ENCODE results near the gene ACADVL.

ACADVL gene

GRCh38 chr17:7183433-7184090, 36.2 kb upstream of the ACADVL start:
- H3K4me1 Mint-ChIP-seq (ENCODE audit: low read depth) = peaks cover 5% of the 10 kb centered on the region
- H3K27me3 Mint-ChIP-seq (ENCODE audit: low read depth) = peaks cover 3% of the 10 kb centered on the region
- H3K36me3 Mint-ChIP-seq (ENCODE audit: low read depth) = no peaks in the 10 kb centered on the region
- H3K27ac Mint-ChIP-seq = no peak overlapping the region
- H3K4me3 Mint-ChIP-seq = no peak overlapping the region
- H3K9me3 Mint-ChIP-seq = no peaks in the 10 kb centered on the region

- Mint-ChIP-seq H3K27ac (no peak overlapping the region), H3K4me3 (no peak overlapping the region), H3K36me3 (ENCODE audit: low read depth) (no peaks in the 10 kb centered on the region), H3K9me3 (no peaks in the 10 kb centered on the region), H3K4me1 (ENCODE audit: low read depth) (peaks cover 5% of the 10 kb centered on the region), H3K27me3 (ENCODE audit: low read depth) (peaks cover 3% of the 10 kb centered on the region)
These were observed 35.6 kb upstream of the ACADVL start for GRCh38 chr17:7184091-7184488.

- H3K4me1 Mint-ChIP-seq (ENCODE audit: low read depth) = peaks cover 5% of the 10 kb centered on the region
- H3K27ac Mint-ChIP-seq = no peak overlapping the region
- H3K4me3 Mint-ChIP-seq = no peak overlapping the region
- peaks cover 2% of the 10 kb centered on the region for H3K27me3 Mint-ChIP-seq (ENCODE audit: low read depth)
- no peaks in the 10 kb centered on the region for H3K36me3 Mint-ChIP-seq (ENCODE audit: low read depth)
- no peaks in the 10 kb centered on the region for H3K9me3 Mint-ChIP-seq
These were observed 35.1 kb upstream of the ACADVL start for GRCh38 chr17:7184647-7185046.

- Mint-ChIP-seq H3K4me1 (ENCODE audit: low read depth) (peaks cover 5% of the 10 kb centered on the region), H3K27ac (no peak overlapping the region), H3K27me3 (ENCODE audit: low read depth) (no peaks in the 10 kb centered on the region), H3K36me3 (ENCODE audit: low read depth) (no peaks in the 10 kb centered on the region), H3K4me3 (no peak overlapping the region), H3K9me3 (no peaks in the 10 kb centered on the region)
These were observed 33.5 kb upstream of the ACADVL start for GRCh38 chr17:7186241-7186640.

GRCh38 chr17:7190276-7190917, 29.3 kb upstream of the ACADVL start:
- Mint-ChIP-seq H3K27me3 (ENCODE audit: low read depth) (no peaks in the 10 kb centered on the region), H3K27ac (no peak overlapping the region), H3K4me3 (no peak overlapping the region)

GRCh38 chr17:7191069-7191468, 28.7 kb upstream of the ACADVL start:
- Mint-ChIP-seq H3K9me3 (no peaks in the 10 kb centered on the region), H3K4me3 (no peak overlapping the region), H3K27me3 (ENCODE audit: low read depth) (no peaks in the 10 kb centered on the region), H3K27ac (no peak overlapping the region), H3K36me3 (ENCODE audit: low read depth) (peaks cover 5% of the 10 kb centered on the region), H3K4me1 (ENCODE audit: low read depth) (peaks cover 5% of the 10 kb centered on the region)

More at GRCh38 chr17:7190276-7190917, 29.3 kb upstream of the ACADVL start:
- H3K36me3 Mint-ChIP-seq (ENCODE audit: low read depth) = peaks cover 5% of the 10 kb centered on the region
- no peaks in the 10 kb centered on the region for H3K9me3 Mint-ChIP-seq
- peaks cover 5% of the 10 kb centered on the region for H3K4me1 Mint-ChIP-seq (ENCODE audit: low read depth)

- Mint-ChIP-seq H3K27ac (no peak overlapping the region), H3K4me3 (no peak overlapping the region)
These were observed 28.0 kb upstream of the ACADVL start for GRCh38 chr17:7191571-7192270.

GRCh38 chr17:7192271-7192937, 27.3 kb upstream of the ACADVL start:
- Mint-ChIP-seq H3K4me1 (ENCODE audit: low read depth) (no peaks in the 10 kb centered on the region), H3K9me3 (no peaks in the 10 kb centered on the region), H3K27me3 (ENCODE audit: low read depth) (no peaks in the 10 kb centered on the region), H3K36me3 (ENCODE audit: low read depth) (peaks cover 5% of the 10 kb centered on the region), H3K4me3 (no peak overlapping the region), H3K27ac (no peak overlapping the region)

More at GRCh38 chr17:7191571-7192270, 28.0 kb upstream of the ACADVL start:
- Mint-ChIP-seq H3K9me3 (no peaks in the 10 kb centered on the region), H3K4me1 (ENCODE audit: low read depth) (peaks cover under 1% of the 10 kb centered on the region), H3K27me3 (ENCODE audit: low read depth) (no peaks in the 10 kb centered on the region), H3K36me3 (ENCODE audit: low read depth) (peaks cover 5% of the 10 kb centered on the region)

GRCh38 chr17:7195971-7196370, 23.8 kb upstream of the ACADVL start:
- Mint-ChIP-seq H3K4me1 (ENCODE audit: low read depth) (no peaks in the 10 kb centered on the region), H3K27me3 (ENCODE audit: low read depth) (no peaks in the 10 kb centered on the region), H3K27ac (no peak overlapping the region), H3K36me3 (ENCODE audit: low read depth) (peaks cover 5% of the 10 kb centered on the region), H3K9me3 (no peaks in the 10 kb centered on the region), H3K4me3 (no peak overlapping the region)

GRCh38 chr17:7196651-7197401, 22.9 kb upstream of the ACADVL start:
- no peaks in the 10 kb centered on the region for H3K4me1 Mint-ChIP-seq (ENCODE audit: low read depth)
- H3K27ac Mint-ChIP-seq = no peak overlapping the region
- H3K4me3 Mint-ChIP-seq = no peak overlapping the region
- no peaks in the 10 kb centered on the region for H3K9me3 Mint-ChIP-seq
- H3K27me3 Mint-ChIP-seq (ENCODE audit: low read depth) = no peaks in the 10 kb centered on the region
- peaks cover 5% of the 10 kb centered on the region for H3K36me3 Mint-ChIP-seq (ENCODE audit: low read depth)

- no peaks in the 10 kb centered on the region for H3K9me3 Mint-ChIP-seq
- H3K27me3 Mint-ChIP-seq (ENCODE audit: low read depth) = no peaks in the 10 kb centered on the region
- peaks cover 9% of the 10 kb centered on the region for H3K36me3 Mint-ChIP-seq (ENCODE audit: low read depth)
- no peak overlapping the region for H3K27ac Mint-ChIP-seq
- peaks cover 32% of the 10 kb centered on the region for H3K4me1 Mint-ChIP-seq (ENCODE audit: low read depth)
- peak overlapping the region; percentile 17 for H3K4me3 Mint-ChIP-seq
These were observed 16.3 kb upstream of the ACADVL start for GRCh38 chr17:7203391-7203790.

- Mint-ChIP-seq H3K36me3 (ENCODE audit: low read depth) (peaks cover 9% of the 10 kb centered on the region), H3K27me3 (ENCODE audit: low read depth) (no peaks in the 10 kb centered on the region), H3K9me3 (no peaks in the 10 kb centered on the region), H3K27ac (peak overlapping the region; percentile 95), H3K4me3 (peak overlapping the region; percentile 86), H3K4me1 (ENCODE audit: low read depth) (peaks cover 33% of the 10 kb centered on the region)
These were observed 15.4 kb upstream of the ACADVL start for GRCh38 chr17:7204336-7204735.

- Mint-ChIP-seq H3K36me3 (ENCODE audit: low read depth) (peaks cover 9% of the 10 kb centered on the region), H3K27me3 (ENCODE audit: low read depth) (peaks cover 3% of the 10 kb centered on the region), H3K4me1 (ENCODE audit: low read depth) (peaks cover 33% of the 10 kb centered on the region), H3K27ac (peak overlapping the region; percentile 95), H3K4me3 (peak overlapping the region; percentile 86), H3K9me3 (no peaks in the 10 kb centered on the region)
These were observed 14.8 kb upstream of the ACADVL start for GRCh38 chr17:7204828-7205461.

GRCh38 chr17:7205561-7205960, 14.2 kb upstream of the ACADVL start:
- H3K4me3 Mint-ChIP-seq = peak overlapping the region; percentile 86
- no peaks in the 10 kb centered on the region for H3K9me3 Mint-ChIP-seq
- peaks cover 33% of the 10 kb centered on the region for H3K4me1 Mint-ChIP-seq (ENCODE audit: low read depth)
- peaks cover 12% of the 10 kb centered on the region for H3K36me3 Mint-ChIP-seq (ENCODE audit: low read depth)
- peaks cover 7% of the 10 kb centered on the region for H3K27me3 Mint-ChIP-seq (ENCODE audit: low read depth)
- H3K27ac Mint-ChIP-seq = peak overlapping the region; percentile 95

Data from T-helper 1 cell treated with Interleukin-12 subunit alpha and Interleukin-12 subunit beta and Interleukin-4 antibody, amounts not matched to agents 30 μg/mL and 1 μg/mL, for 36 hours (primary cell).